DMS 273 treated with DMSO at 0.1 percent for 48 hours (cell line): Measurements from ENCODE around the gene APOBEC3B.
"Not testable (repeated sequence)": the region's sequence is repeated elsewhere in the genome, so short reads cannot be mapped to it uniquely, and the experiment has no call there.

ENCODE experiments used
- DNase-seq: peaks from one replicate; lab custom pipeline; 2025; lab: John Stamatoyannopoulos, UW

APOBEC3B gene

GRCh38 chr22:38967451-38968450 is 14.4 kb upstream of the APOBEC3B start:
- DNase-seq: no peak

GRCh38 chr22:38968801-38969200 is 13.3 kb upstream of the APOBEC3B start:
- no peak for DNase-seq

GRCh38 chr22:38970551-38970950 is 11.6 kb upstream of the APOBEC3B start:
- no peak for DNase-seq

GRCh38 chr22:38971202-38971601 is 10.9 kb upstream of the APOBEC3B start:
- no peak for DNase-seq

GRCh38 chr22:38971791-38972190 is 10.4 kb upstream of the APOBEC3B start:
- DNase-seq: no peak

GRCh38 chr22:38972558-38972957 is 9.6 kb upstream of the APOBEC3B start:
- DNase-seq: no peak

GRCh38 chr22:38973289-38974169 is 8.6 kb upstream of the APOBEC3B start:
- DNase-seq: no peak

GRCh38 chr22:38974170-38974825 is 7.8 kb upstream of the APOBEC3B start:
- no peak for DNase-seq

- no peak for DNase-seq
Observed at GRCh38 chr22:38974826-38975175, 7.3 kb upstream of the APOBEC3B start.

- DNase-seq: not testable (repeated sequence)
Observed at GRCh38 chr22:38977289-38977688, 4.9 kb upstream of the APOBEC3B start.

- DNase-seq: not testable (repeated sequence)
Observed at GRCh38 chr22:38980587-38980986, 1.6 kb upstream of the APOBEC3B start.

GRCh38 chr22:38981005-38981991 is 849 bp upstream of the APOBEC3B start:
- no peak for DNase-seq

GRCh38 chr22:38984224-38984623 is 2.1 kb downstream of the APOBEC3B start:
- DNase-seq: no peak

GRCh38 chr22:38984784-38985757 is 2.9 kb downstream of the APOBEC3B start:
- DNase-seq: not testable (repeated sequence)

- no peak for DNase-seq
Observed at GRCh38 chr22:38986629-38987028, 4.5 kb downstream of the APOBEC3B start.

GRCh38 chr22:38987171-38987895 is 5.2 kb downstream of the APOBEC3B start:
- DNase-seq: no peak

GRCh38 chr22:38989466-38989865 is 7.3 kb downstream of the APOBEC3B start:
- DNase-seq: no peak

GRCh38 chr22:38992871-38993371 is 10.8 kb downstream of the APOBEC3B start:
- not testable (repeated sequence) for DNase-seq

- DNase-seq: no peak
Observed at GRCh38 chr22:38996105-38996504, 14.0 kb downstream of the APOBEC3B start.
